Neuronal stem cell (in vitro differentiated cells): ENCODE measurements around the gene ELOVL6.

Experiments used
- DNase-seq: peaks from one replicate; pipeline ENCODE4 v3.0.0-alpha.2; 2013; ENCODE audit warnings: low spot score
- H2AFZ ChIP-seq: one replicate; pipeline ENCODE4 v1.6.1; 2013; ENCODE audit warnings: mild to moderate bottlenecking, low read length, inconsistent platforms
- H2AK5ac ChIP-seq: 2 replicates; pipeline ENCODE4 v1.6.1; 2013; ENCODE audit warnings: low read depth, mild to moderate bottlenecking, inconsistent platforms, low read length, moderate library complexity, mixed read lengths
- H2BK120ac ChIP-seq: 2 replicates; pipeline ENCODE4 v1.6.1; 2013; ENCODE audit warnings: low read depth, mild to moderate bottlenecking, inconsistent platforms, low read length, moderate library complexity, mixed read lengths
- H2BK12ac ChIP-seq: one replicate; pipeline ENCODE4 v1.6.1; 2013; ENCODE audit warnings: low read length, inconsistent platforms
- H2BK15ac ChIP-seq: 2 replicates; pipeline ENCODE4 v1.6.1; 2013; ENCODE audit warnings: mild to moderate bottlenecking, low read length, inconsistent platforms, mixed read lengths
- H2BK5ac ChIP-seq: one replicate; pipeline ENCODE4 v1.6.1; 2013; ENCODE audit warnings: inconsistent platforms, mild to moderate bottlenecking, low read length, moderate library complexity
- H3K14ac ChIP-seq: one replicate; pipeline ENCODE4 v1.6.1; 2013; ENCODE audit warnings: low read length, inconsistent platforms
- H3K18ac ChIP-seq: 2 replicates; pipeline ENCODE4 v1.6.1; 2013; ENCODE audit warnings: low read length, inconsistent platforms
- H3K23ac ChIP-seq: 2 replicates; pipeline ENCODE4 v1.6.1; 2013; ENCODE audit warnings: low read depth, mild to moderate bottlenecking, mixed read lengths, low read length, inconsistent platforms; ENCODE audit not compliant: poor library complexity
- H3K27ac ChIP-seq: replicated peaks from 3 replicates; pipeline ENCODE4 v1.5.1; 2013; ENCODE audit warnings: low read length, inconsistent platforms
- H3K27me3 ChIP-seq, 3 experiments: 2 replicates each; pipeline ENCODE4 v1.6.1; 2013; ENCODE audit warnings: low read length in 3 of 3, mild to moderate bottlenecking in 2 of 3, inconsistent platforms in 1 of 3, low read depth in 1 of 3, mixed read lengths in 1 of 3, moderate library complexity in 1 of 3; ENCODE audit not compliant: control insufficient read depth in 3 of 3, insufficient read depth in 3 of 3
- H3K36me3 ChIP-seq, 2 donors: replicated peaks in 1 of 2; 2 replicates each; pipeline ENCODE4 v1.6.1; 2013; ENCODE audit warnings: low read length in 2 of 2; ENCODE audit not compliant: control insufficient read depth in 2 of 2, insufficient read depth in 2 of 2
- H3K4ac ChIP-seq: 2 replicates; pipeline ENCODE4 v1.6.1; 2013; ENCODE audit warnings: inconsistent platforms, mild to moderate bottlenecking, low read length, moderate library complexity
- H3K4me1 ChIP-seq, 2 donors: 1 replicate in 1 of 2; 2 replicates in 1 of 2; pipeline ENCODE4 v1.6.1; 2013; ENCODE audit warnings: low read length in 2 of 2, low read depth in 1 of 2; ENCODE audit not compliant: control insufficient read depth in 2 of 2, insufficient read depth in 1 of 2
- H3K4me2 ChIP-seq: one replicate; pipeline ENCODE4 v1.6.1; 2013; ENCODE audit warnings: mild to moderate bottlenecking, low read length, inconsistent platforms; ENCODE audit not compliant: insufficient read depth, poor library complexity, severe bottlenecking
- H3K4me3 ChIP-seq, 2 donors: 2 replicates each; pipeline ENCODE4 v1.5.1; 2013; ENCODE audit warnings: low read length in 2 of 2, mild to moderate bottlenecking in 2 of 2, inconsistent platforms in 1 of 2, moderate library complexity in 1 of 2
- H3K79me1 ChIP-seq: one replicate; pipeline ENCODE4 v1.6.1; 2013; ENCODE audit warnings: low read depth, mild to moderate bottlenecking, inconsistent platforms, low read length, moderate library complexity
- H3K9ac ChIP-seq: one replicate; pipeline ENCODE4 v1.6.1; 2013; ENCODE audit warnings: mild to moderate bottlenecking, low read depth, low read length, inconsistent platforms; ENCODE audit not compliant: poor library complexity
- H3K9me3 ChIP-seq, 2 donors: replicated peaks in 1 of 2; 2 replicates each; pipeline versions ENCODE3 to v1.6.1; 2013; ENCODE audit warnings: low read length in 2 of 2, mild to moderate bottlenecking in 2 of 2, inconsistent platforms in 1 of 2, low read depth in 1 of 2, mixed read lengths in 1 of 2, moderate library complexity in 1 of 2; ENCODE audit not compliant: control insufficient read depth in 2 of 2, insufficient read depth in 1 of 2
- H4K8ac ChIP-seq: one replicate; pipeline ENCODE4 v1.6.1; 2013; ENCODE audit warnings: low read depth, mild to moderate bottlenecking, inconsistent platforms, low read length, moderate library complexity
- H4K91ac ChIP-seq: one replicate; pipeline ENCODE4 v1.6.1; 2013; ENCODE audit warnings: low read length, low read depth, mild to moderate bottlenecking, inconsistent platforms; ENCODE audit not compliant: poor library complexity
- WGBS, 2 donors: extraction: QIAGEN DNeasy Blood & Tissue Kit; methylation state at CpG; one replicate each; pipeline ENCODE4 v1.1.7; 2013; ENCODE audit warnings: missing lambda C conversion rate in 2 of 2, mixed read lengths in 1 of 2; ENCODE audit not compliant: insufficient read length in 2 of 2, insufficient replicate concordance in 1 of 2; ENCODE audit errors: extremely low coverage in 2 of 2; 5-methylcytosine and 5-hydroxymethylcytosine counted together

Gene ELOVL6

DNA sequence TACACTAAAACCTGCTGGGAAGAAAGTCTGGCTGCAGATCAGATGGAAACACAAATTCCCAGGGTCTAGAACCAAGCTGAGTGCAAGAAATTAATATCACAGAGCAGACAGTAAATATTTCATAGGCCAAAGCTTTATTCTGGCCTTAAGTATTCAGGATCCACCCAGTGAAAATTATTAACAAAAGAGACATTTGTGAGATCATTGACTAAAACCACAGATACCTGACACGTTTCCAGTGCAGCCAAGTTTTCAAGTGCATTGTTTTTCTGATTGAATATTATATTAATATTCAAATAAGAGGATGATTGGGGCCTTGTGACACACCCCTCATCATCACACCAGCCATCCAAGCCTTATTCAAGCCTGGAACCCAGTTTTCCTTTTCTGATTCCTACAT, 10.3 kb downstream of the ELOVL6 start:
- H2AK5ac ChIP-seq, result no peak overlapping the region
- no peak overlapping the region for H4K8ac ChIP-seq
- no peak overlapping the region for H3K4me2 ChIP-seq
- peaks cover 6% of the 10 kb centered on the region for H3K79me1 ChIP-seq
- H3K36me3 ChIP-seq, result peaks cover 1 to 98% of the 10 kb centered on the region in 2 donors
- H2BK15ac ChIP-seq, result no peak overlapping the region
- H2BK5ac ChIP-seq, result no peak overlapping the region
- peaks cover 12 to 15% of the 10 kb centered on the region in 2 donors for H3K4me1 ChIP-seq
- H2BK120ac ChIP-seq, result no peak overlapping the region
- H4K91ac ChIP-seq, result no peak overlapping the region
- no peak overlapping the region for H2BK12ac ChIP-seq
- no peaks in the 10 kb centered on the region for H3K27me3 ChIP-seq
- H3K4me3 ChIP-seq, result no peak overlapping the region
- H3K9ac ChIP-seq, result no peak overlapping the region
- no peak overlapping the region for H3K23ac ChIP-seq
- H3K18ac ChIP-seq, result no peak overlapping the region
- no CpG with 5 or more reads among the region's 1 CpG for WGBS, 2 donors
- peaks cover 0 to 6% of the 10 kb centered on the region in 2 donors for H3K9me3 ChIP-seq
- no peak overlapping the region for H3K4ac ChIP-seq
- no peak overlapping the region for H2AFZ ChIP-seq
- DNase-seq, result no peak
- no peak overlapping the region for H3K27ac ChIP-seq
- H3K14ac ChIP-seq, result no peak overlapping the region

GRCh38 chr4:110184791-110185155, 13.6 kb downstream of the ELOVL6 start:
- H3K4me3 ChIP-seq, result no peak overlapping the region
- H2BK5ac ChIP-seq, result no peak overlapping the region
- H3K4ac ChIP-seq, result no peak overlapping the region
- no peak overlapping the region for H4K91ac ChIP-seq
- peaks cover 0 to 6% of the 10 kb centered on the region in 2 donors for H3K9me3 ChIP-seq
- peaks cover 4% of the 10 kb centered on the region for H3K79me1 ChIP-seq
- no peak overlapping the region for H3K23ac ChIP-seq
- H2AK5ac ChIP-seq, result no peak overlapping the region
- no peak overlapping the region for H3K14ac ChIP-seq
- H3K4me2 ChIP-seq, result peak overlapping the region; percentile 19
- WGBS, 2 donors, result no CpG with 5 or more reads among the region's 1 CpG
- no peak overlapping the region for H3K18ac ChIP-seq
- no peak overlapping the region for H2BK15ac ChIP-seq
- no peak overlapping the region for H2BK120ac ChIP-seq
- no peaks in the 10 kb centered on the region for H3K27me3 ChIP-seq
- H3K4me1 ChIP-seq, result peaks cover 9 to 12% of the 10 kb centered on the region in 2 donors
- no peak overlapping the region for H4K8ac ChIP-seq
- DNase-seq, result no peak
- no peak overlapping the region for H2BK12ac ChIP-seq
- peaks cover 4 to 98% of the 10 kb centered on the region in 2 donors for H3K36me3 ChIP-seq
- peak overlapping the region; percentile 49 for H3K27ac ChIP-seq
- H3K9ac ChIP-seq, result no peak overlapping the region
- no peak overlapping the region for H2AFZ ChIP-seq

GRCh38 chr4:110184140-110184790, 14.2 kb downstream of the ELOVL6 start:
- no peak overlapping the region for H2AFZ ChIP-seq
- H2BK12ac ChIP-seq, result no peak overlapping the region
- no peak overlapping the region for H3K4me3 ChIP-seq
- no peak overlapping the region for H2BK15ac ChIP-seq
- no CpG with 5 or more reads among the region's 4 CpGs for WGBS, 2 donors
- no peak overlapping the region for H3K9ac ChIP-seq
- no peak overlapping the region for H2AK5ac ChIP-seq
- H3K14ac ChIP-seq, result no peak overlapping the region
- no peak overlapping the region for H2BK120ac ChIP-seq
- peak overlapping the region; percentile 49 for H3K27ac ChIP-seq
- no peaks in the 10 kb centered on the region for H3K27me3 ChIP-seq
- no peak overlapping the region for H4K8ac ChIP-seq
- peaks cover 0 to 6% of the 10 kb centered on the region in 2 donors for H3K9me3 ChIP-seq
- H2BK5ac ChIP-seq, result no peak overlapping the region
- no peak overlapping the region for H3K4ac ChIP-seq
- DNase-seq, result no peak
- H3K23ac ChIP-seq, result no peak overlapping the region
- H3K36me3 ChIP-seq, result peaks cover 5 to 98% of the 10 kb centered on the region in 2 donors
- no peak overlapping the region for H3K18ac ChIP-seq
- H3K79me1 ChIP-seq, result peaks cover 4% of the 10 kb centered on the region
- H3K4me2 ChIP-seq, result peak overlapping the region; percentile 19
- peaks cover 9 to 12% of the 10 kb centered on the region in 2 donors for H3K4me1 ChIP-seq
- H4K91ac ChIP-seq, result no peak overlapping the region

GRCh38 chr4:110183643-110184042, 14.8 kb downstream of the ELOVL6 start:
- no peak overlapping the region for H2BK15ac ChIP-seq
- H3K18ac ChIP-seq, result no peak overlapping the region
- DNase-seq, result no peak
- H4K91ac ChIP-seq, result no peak overlapping the region
- peaks cover 4 to 98% of the 10 kb centered on the region in 2 donors for H3K36me3 ChIP-seq
- no peak overlapping the region for H2BK5ac ChIP-seq
- no peak overlapping the region for H3K4me3 ChIP-seq
- no peak overlapping the region for H3K9ac ChIP-seq
- H3K4me1 ChIP-seq, result peaks cover 9 to 12% of the 10 kb centered on the region in 2 donors
- no peaks in the 10 kb centered on the region for H3K27me3 ChIP-seq
- H3K79me1 ChIP-seq, result no peaks in the 10 kb centered on the region
- H4K8ac ChIP-seq, result no peak overlapping the region
- no peak overlapping the region for H3K4me2 ChIP-seq
- H3K9me3 ChIP-seq, result peaks cover 0 to 7% of the 10 kb centered on the region in 2 donors
- no peak overlapping the region for H2AK5ac ChIP-seq
- H2AFZ ChIP-seq, result no peak overlapping the region
- peak overlapping the region; percentile 43 for H3K27ac ChIP-seq
- no peak overlapping the region for H3K4ac ChIP-seq
- no peak overlapping the region for H3K14ac ChIP-seq
- WGBS, 2 donors, result no CpG with 5 or more reads among the region's 5 CpGs
- H3K23ac ChIP-seq, result no peak overlapping the region
- no peak overlapping the region for H2BK120ac ChIP-seq
- no peak overlapping the region for H2BK12ac ChIP-seq
